Osteoblast (primary cell): ENCODE data around the gene NOX5. TPM values are rescaled to one million over a fixed set of nuclear protein-coding genes. Genes with fewer than 3 reads are reported as not detected.

Experiments
- DNase-seq: peaks from one replicate; pipeline ENCODE4 v3.0.0; 2011; ENCODE audit warnings: low spot score, mixed read lengths; ENCODE audit not compliant: insufficient read length; ENCODE audit errors: missing footprints
- H2AFZ ChIP-seq: 2 replicates; pipeline ENCODE4 v1.6.0; 2011; ENCODE audit warnings: mild to moderate bottlenecking, low read length
- H3K27ac ChIP-seq: 2 replicates; pipeline ENCODE4 v1.5.1; 2011; ENCODE audit warnings: mild to moderate bottlenecking, low read depth, low read length, moderate library complexity
- H3K27me3 ChIP-seq: 2 replicates; pipeline ENCODE4 v1.6.0; 2012; ENCODE audit warnings: mild to moderate bottlenecking, control low read depth, inconsistent platforms, low read length, moderate library complexity; ENCODE audit not compliant: insufficient read depth
- H3K36me3 ChIP-seq: 2 replicates; pipeline ENCODE4 v1.5.1; 2011; ENCODE audit warnings: mild to moderate bottlenecking, low read length, control low read depth, moderate library complexity; ENCODE audit not compliant: insufficient read depth
- H3K4me1 ChIP-seq: 2 replicates; pipeline ENCODE4 v1.5.1; 2011; ENCODE audit warnings: mild to moderate bottlenecking, low read length, control low read depth, moderate library complexity; ENCODE audit not compliant: insufficient read depth
- H3K4me2 ChIP-seq: 2 replicates; pipeline ENCODE4 v1.6.0; 2011; ENCODE audit warnings: mild to moderate bottlenecking, low read length; ENCODE audit not compliant: insufficient read depth
- H3K4me3 ChIP-seq: fragments of 200-600 bp; sonication (generic); 3 replicates; pipeline ENCODE4 v1.5.1; 2012; ENCODE audit warnings: mild to moderate bottlenecking, low read length, inconsistent platforms; ENCODE audit not compliant: insufficient read depth
- H3K79me2 ChIP-seq: 2 replicates; pipeline ENCODE4 v1.6.0; 2012; ENCODE audit warnings: mild to moderate bottlenecking, low read length, control low read depth, inconsistent platforms; ENCODE audit not compliant: insufficient read depth
- H3K9me3 ChIP-seq: 2 replicates; pipeline ENCODE4 v1.5.1; 2011; ENCODE audit warnings: low read depth, low read length, control low read depth
- H4K20me1 ChIP-seq: 2 replicates; pipeline ENCODE4 v1.6.0; 2012; ENCODE audit warnings: mild to moderate bottlenecking, low read length, control low read depth; ENCODE audit not compliant: insufficient read depth
- total RNA-seq: library from RNA; depleted of rRNA; stranded (reverse); fragments of >200 nt; gene quantifications from 2 replicates; pipeline ENCODE4 v1.2.3, GENCODE V29; 2012
- TF ChIP-seq, protein P1 (sequence below): IDR thresholded peaks from 2 replicates; pipeline ENCODE4 v1.5.1; 2011; ENCODE audit warnings: mild to moderate bottlenecking, low read depth, low read length, moderate library complexity; ENCODE audit errors: extremely low read depth

The NOX5 gene
- total RNA-seq, 1 donor: 0.36 TPM

GRCh38 chr15:69000091-69000490, 14.4 kb upstream of the NOX5 start:
- H3K4me3 ChIP-seq: no peak overlapping the region
- DNase-seq: no peak
- TF ChIP-seq, protein P1, sequence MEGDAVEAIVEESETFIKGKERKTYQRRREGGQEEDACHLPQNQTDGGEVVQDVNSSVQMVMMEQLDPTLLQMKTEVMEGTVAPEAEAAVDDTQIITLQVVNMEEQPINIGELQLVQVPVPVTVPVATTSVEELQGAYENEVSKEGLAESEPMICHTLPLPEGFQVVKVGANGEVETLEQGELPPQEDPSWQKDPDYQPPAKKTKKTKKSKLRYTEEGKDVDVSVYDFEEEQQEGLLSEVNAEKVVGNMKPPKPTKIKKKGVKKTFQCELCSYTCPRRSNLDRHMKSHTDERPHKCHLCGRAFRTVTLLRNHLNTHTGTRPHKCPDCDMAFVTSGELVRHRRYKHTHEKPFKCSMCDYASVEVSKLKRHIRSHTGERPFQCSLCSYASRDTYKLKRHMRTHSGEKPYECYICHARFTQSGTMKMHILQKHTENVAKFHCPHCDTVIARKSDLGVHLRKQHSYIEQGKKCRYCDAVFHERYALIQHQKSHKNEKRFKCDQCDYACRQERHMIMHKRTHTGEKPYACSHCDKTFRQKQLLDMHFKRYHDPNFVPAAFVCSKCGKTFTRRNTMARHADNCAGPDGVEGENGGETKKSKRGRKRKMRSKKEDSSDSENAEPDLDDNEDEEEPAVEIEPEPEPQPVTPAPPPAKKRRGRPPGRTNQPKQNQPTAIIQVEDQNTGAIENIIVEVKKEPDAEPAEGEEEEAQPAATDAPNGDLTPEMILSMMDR: no peak
- H3K27ac ChIP-seq: no peak overlapping the region
- no peaks in the 10 kb centered on the region for H3K79me2 ChIP-seq
- H2AFZ ChIP-seq: no peak overlapping the region
- peaks cover 10% of the 10 kb centered on the region for H3K27me3 ChIP-seq
- H4K20me1 ChIP-seq: no peaks in the 10 kb centered on the region
- H3K9me3 ChIP-seq: no peaks in the 10 kb centered on the region
- H3K36me3 ChIP-seq: no peaks in the 10 kb centered on the region
- H3K4me1 ChIP-seq: peaks cover 1% of the 10 kb centered on the region
- H3K4me2 ChIP-seq: no peak overlapping the region

DNA sequence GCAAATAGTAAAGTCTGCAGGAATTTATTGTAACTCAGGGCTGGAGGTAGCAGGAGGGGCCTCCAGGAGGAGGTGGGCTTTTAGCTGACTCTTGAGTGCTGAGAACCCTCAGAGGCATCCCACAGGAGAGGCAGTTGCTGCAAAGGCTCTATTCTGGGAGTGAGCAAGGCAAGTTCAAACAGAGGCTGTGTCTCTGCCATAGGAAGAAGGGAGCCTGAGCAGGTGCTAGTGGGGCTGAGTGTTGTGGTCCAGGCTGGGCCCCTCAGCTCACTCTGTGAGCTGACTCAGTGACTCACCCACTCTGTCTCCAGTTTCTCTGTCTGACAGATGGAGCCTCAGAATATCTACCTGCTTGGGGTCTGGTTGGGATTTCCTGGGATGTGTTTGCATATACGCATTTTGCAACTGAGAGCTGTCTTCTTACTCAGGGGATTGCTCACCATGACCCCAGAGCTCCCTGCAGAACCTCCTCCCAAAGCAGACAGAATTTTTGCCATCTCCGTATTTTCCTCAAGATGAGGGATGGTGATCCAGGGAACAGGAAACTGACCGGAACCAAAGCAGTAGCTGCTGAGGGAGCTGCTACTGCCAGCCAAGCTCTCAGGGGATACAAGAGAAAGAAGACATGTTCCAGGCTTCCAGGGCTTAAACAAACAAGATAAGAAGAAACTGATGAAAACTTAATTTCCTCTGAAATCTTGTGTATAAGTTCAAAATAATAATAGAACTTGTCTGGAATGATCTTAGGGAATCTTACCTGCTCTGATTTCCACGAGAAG, 13.6 kb upstream of the NOX5 start:
- Histone ChIP-seq H3K27ac (no peak overlapping the region), H3K4me2 (no peak overlapping the region), H3K9me3 (no peaks in the 10 kb centered on the region), H3K4me1 (no peaks in the 10 kb centered on the region), H3K4me3 (no peak overlapping the region), H3K79me2 (no peaks in the 10 kb centered on the region), H3K36me3 (no peaks in the 10 kb centered on the region), H3K27me3 (peaks cover 14% of the 10 kb centered on the region), H4K20me1 (no peaks in the 10 kb centered on the region), H2AFZ (no peak overlapping the region)
- no peak for DNase-seq
- TF ChIP-seq, protein P1: no peak

- H3K4me2 ChIP-seq: no peak overlapping the region
- TF ChIP-seq, protein P1: no peak
- H3K27me3 ChIP-seq: peaks cover 14% of the 10 kb centered on the region
- no peak overlapping the region for H2AFZ ChIP-seq
- DNase-seq: no peak
- H3K79me2 ChIP-seq: no peaks in the 10 kb centered on the region
- H3K9me3 ChIP-seq: no peaks in the 10 kb centered on the region
- H3K36me3 ChIP-seq: no peaks in the 10 kb centered on the region
- no peaks in the 10 kb centered on the region for H4K20me1 ChIP-seq
- H3K4me1 ChIP-seq: no peaks in the 10 kb centered on the region
- H3K27ac ChIP-seq: no peak overlapping the region
- H3K4me3 ChIP-seq: no peak overlapping the region
Observed at GRCh38 chr15:69002783-69003182, 11.7 kb upstream of the NOX5 start.

DNA sequence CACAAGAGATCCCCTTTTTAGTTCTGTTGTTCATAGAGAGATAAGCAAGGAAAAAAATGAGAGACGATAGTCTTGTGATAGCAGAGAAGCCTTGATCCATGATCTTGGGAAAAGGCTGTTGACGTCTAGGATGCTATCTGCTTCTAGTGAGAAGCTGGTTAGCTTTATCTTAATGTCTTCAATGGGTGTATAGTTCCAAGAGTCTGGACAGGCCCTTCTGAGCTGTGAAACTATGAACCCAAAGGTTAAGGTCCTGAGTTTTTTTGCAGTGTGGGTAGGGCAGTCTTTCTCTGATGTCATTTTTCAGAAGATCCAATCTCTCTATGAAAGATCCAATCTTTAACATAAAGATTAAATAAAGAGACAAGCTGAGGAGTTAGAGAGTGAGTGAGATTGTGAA, 10.5 kb upstream of the NOX5 start:
- no peak overlapping the region for H3K4me3 ChIP-seq
- H4K20me1 ChIP-seq: no peaks in the 10 kb centered on the region
- no peaks in the 10 kb centered on the region for H3K36me3 ChIP-seq
- H2AFZ ChIP-seq: no peak overlapping the region
- no peak overlapping the region for H3K4me2 ChIP-seq
- no peaks in the 10 kb centered on the region for H3K79me2 ChIP-seq
- peaks cover 14% of the 10 kb centered on the region for H3K27me3 ChIP-seq
- H3K9me3 ChIP-seq: peaks cover 1% of the 10 kb centered on the region
- TF ChIP-seq, protein P1: no peak
- H3K4me1 ChIP-seq: no peaks in the 10 kb centered on the region
- no peak for DNase-seq
- H3K27ac ChIP-seq: no peak overlapping the region
